Nephron progenitor cell (in vitro differentiated cells): ENCODE results near the gene CEP192.
A peak's percentile ranks its signal among the peaks of the same experiment; 100 is the strongest.

Experiments used
- DNase-seq: peaks from one replicate; pipeline ENCODE4 v3.0.0; 2021
- H3K27ac Mint-ChIP-seq: 2 replicates; pipeline ENCODE4 v1.8.0; 2021; ENCODE audit warnings: mild to moderate bottlenecking, moderate library complexity, mixed read lengths
- H3K27me3 Mint-ChIP-seq: 2 replicates; pipeline ENCODE4 v1.8.0; 2021; ENCODE audit warnings: mild to moderate bottlenecking, low read depth, mixed read lengths; ENCODE audit not compliant: poor library complexity
- H3K36me3 Mint-ChIP-seq: 2 replicates; pipeline ENCODE4 v1.8.0; 2021; ENCODE audit warnings: low read depth, mixed read lengths
- H3K4me1 Mint-ChIP-seq: 2 replicates; pipeline ENCODE4 v1.8.0; 2021; ENCODE audit warnings: mixed read lengths
- H3K4me3 Mint-ChIP-seq: 2 replicates; pipeline ENCODE4 v1.8.0; 2021; ENCODE audit warnings: mild to moderate bottlenecking, moderate library complexity, mixed read lengths
- H3K9me3 Mint-ChIP-seq: 2 replicates; pipeline ENCODE4 v1.8.0; 2021; ENCODE audit warnings: mild to moderate bottlenecking, moderate library complexity, mixed read lengths
- TF ChIP-seq, protein P1 (sequence below): fragments of 200-600 bp; sonication (generic); IDR thresholded peaks from 2 replicates; pipeline ENCODE4 v1.5.0; 2021; ENCODE audit warnings: antibody characterized with exemption

CEP192 gene

DNA sequence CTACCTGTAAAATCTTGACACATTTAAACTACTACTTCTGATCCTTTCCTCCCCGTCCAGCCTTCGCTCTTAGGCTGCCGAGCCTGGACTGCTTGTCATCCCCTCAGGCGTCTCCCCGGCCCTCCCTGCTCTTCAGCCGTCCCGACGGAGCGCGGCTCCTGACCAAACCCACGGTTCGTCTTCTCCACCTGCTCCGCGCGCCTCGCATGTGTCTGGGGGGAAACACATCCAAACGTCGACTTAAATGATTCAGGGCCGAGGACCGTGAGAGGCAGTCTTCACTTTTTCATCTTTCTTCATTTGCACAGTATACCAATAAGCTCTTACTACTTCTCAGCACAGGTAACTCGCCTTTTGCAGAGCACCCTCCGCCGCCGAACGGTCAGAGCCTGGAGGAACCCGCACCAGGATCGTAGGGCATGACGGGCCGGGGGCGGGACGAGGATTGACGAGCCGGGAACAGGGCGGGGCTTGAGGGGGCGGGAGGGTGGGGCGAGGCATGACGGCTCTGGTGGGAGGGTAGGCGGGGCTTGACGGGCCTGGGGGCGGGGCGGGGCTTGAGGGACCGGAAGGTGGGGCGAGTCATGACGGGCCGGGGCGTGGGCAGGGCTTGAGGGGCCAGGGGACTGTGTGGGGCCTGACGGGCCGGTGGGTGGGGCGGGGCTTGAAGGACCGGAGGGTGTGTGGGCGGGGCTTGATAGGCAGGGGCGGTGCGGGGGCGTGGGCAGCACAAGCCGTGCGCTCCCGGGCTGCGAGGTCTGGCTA is 43.7 kb upstream of the CEP192 start, which contains the start of gene SEH1L:
Gene SEH1L (plus strand): TSS at position 727 of the 765 bp plus-strand sequence. CDS start 111 bp downstream, outside the sequence.
- TF ChIP-seq, protein P1, sequence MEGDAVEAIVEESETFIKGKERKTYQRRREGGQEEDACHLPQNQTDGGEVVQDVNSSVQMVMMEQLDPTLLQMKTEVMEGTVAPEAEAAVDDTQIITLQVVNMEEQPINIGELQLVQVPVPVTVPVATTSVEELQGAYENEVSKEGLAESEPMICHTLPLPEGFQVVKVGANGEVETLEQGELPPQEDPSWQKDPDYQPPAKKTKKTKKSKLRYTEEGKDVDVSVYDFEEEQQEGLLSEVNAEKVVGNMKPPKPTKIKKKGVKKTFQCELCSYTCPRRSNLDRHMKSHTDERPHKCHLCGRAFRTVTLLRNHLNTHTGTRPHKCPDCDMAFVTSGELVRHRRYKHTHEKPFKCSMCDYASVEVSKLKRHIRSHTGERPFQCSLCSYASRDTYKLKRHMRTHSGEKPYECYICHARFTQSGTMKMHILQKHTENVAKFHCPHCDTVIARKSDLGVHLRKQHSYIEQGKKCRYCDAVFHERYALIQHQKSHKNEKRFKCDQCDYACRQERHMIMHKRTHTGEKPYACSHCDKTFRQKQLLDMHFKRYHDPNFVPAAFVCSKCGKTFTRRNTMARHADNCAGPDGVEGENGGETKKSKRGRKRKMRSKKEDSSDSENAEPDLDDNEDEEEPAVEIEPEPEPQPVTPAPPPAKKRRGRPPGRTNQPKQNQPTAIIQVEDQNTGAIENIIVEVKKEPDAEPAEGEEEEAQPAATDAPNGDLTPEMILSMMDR = no peak

DNA sequence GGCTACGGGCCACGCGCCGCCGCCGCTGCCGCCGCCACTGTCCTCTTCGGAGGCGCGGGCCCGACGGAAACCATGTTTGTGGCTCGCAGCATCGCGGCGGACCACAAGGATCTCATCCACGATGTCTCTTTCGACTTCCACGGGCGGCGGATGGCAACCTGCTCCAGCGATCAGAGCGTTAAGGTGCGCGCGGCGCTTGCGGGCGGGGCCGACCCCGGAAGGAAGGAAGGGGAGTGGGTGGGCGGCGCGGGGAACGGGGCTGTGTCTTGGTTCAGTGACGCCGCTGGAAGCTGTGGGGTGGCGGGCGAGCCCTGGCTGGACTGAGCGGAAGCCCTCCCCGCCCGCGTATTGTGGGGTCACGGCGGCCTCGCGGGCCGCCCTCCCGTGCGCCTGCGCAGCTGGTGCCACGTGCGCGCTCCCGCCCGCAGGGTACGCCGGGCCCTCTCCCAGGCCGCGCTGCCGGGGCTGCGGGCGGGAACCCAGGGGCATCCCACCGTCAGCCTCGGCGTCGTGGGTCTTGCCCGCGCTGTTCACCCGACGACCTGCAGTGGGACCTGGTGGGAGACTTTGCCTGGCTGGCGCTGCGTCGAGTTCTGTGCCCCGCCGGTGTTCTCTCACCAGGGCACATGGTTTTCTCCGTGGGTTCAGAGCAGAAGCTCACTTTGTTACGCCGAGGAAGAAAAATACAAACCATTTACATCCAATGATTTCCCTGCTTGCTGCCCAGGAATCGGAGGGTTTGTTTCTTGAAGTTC is 42.9 kb upstream of the CEP192 start:
- peaks cover 28% of the 10 kb centered on the region for H3K4me1 Mint-ChIP-seq
- peak; percentile 84 for DNase-seq

More for the DNA sequence above, 43.7 kb upstream of the CEP192 start, which contains the start of gene SEH1L:
- H3K9me3 Mint-ChIP-seq = peaks cover 28% of the 10 kb centered on the region
- peak; percentile 99 for DNase-seq
- H3K4me3 Mint-ChIP-seq = peak within 1 kb of the TSS; percentile 94
- peak within 1 kb of the TSS; percentile 99 for H3K27ac Mint-ChIP-seq
- peaks cover 39% of the 10 kb centered on the region for H3K36me3 Mint-ChIP-seq
- H3K27me3 Mint-ChIP-seq = no peaks in the 10 kb centered on the region
- peaks cover 28% of the 10 kb centered on the region for H3K4me1 Mint-ChIP-seq

DNA sequence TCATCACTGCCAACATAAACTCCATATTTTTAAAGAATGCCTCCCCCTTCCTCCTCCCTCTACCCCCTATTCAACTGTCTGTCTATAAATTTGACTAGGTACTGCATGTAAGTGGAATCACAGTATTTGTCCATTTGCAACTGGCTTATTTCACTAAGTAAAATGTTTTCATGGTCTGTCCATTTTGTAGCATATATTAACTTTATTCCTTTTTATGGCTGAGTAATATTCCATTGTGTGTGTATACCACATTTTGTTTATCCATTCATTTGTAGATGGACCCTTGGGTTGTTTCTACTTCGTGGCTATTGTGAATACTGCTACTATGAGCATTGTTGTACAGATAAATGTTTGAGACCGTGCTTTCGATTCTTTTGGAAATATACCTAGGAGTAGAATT is 32.7 kb upstream of the CEP192 start:
- Mint-ChIP-seq H3K27ac (no peak overlapping the region), H3K4me1 (peaks cover 6% of the 10 kb centered on the region), H3K36me3 (peaks cover 74% of the 10 kb centered on the region), H3K4me3 (no peak overlapping the region), H3K9me3 (peaks cover 15% of the 10 kb centered on the region), H3K27me3 (peaks cover 3% of the 10 kb centered on the region)
- TF ChIP-seq, protein P1 = no peak
- no peak for DNase-seq

More for the DNA sequence above, 42.9 kb upstream of the CEP192 start:
- peaks cover 46% of the 10 kb centered on the region for H3K36me3 Mint-ChIP-seq
- peak overlapping the region; percentile 94 for H3K4me3 Mint-ChIP-seq
- TF ChIP-seq, protein P1 = no peak
- peak overlapping the region; percentile 98 for H3K27ac Mint-ChIP-seq
- no peaks in the 10 kb centered on the region for H3K27me3 Mint-ChIP-seq
- peaks cover 28% of the 10 kb centered on the region for H3K9me3 Mint-ChIP-seq

DNA sequence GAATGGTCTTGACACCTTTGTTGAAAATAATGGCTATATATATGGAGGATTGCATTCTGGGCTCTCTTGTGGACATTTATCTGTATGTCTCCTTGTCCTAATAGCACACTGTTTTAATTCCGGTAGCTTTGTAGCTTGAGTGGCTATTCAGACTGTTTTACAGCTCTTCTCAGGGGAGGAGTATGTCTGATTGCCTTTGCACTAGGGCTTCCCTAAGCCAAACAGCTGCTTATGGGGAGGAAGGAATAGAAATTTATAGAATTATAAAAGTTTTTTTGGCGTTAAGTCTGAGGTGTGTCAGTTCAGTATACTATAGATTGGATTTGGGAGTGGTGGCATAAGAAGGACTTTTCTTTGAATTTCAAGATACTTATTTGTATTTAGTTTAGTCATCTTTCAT is 30.8 kb upstream of the CEP192 start:
- Mint-ChIP-seq H3K4me1 (peaks cover 6% of the 10 kb centered on the region), H3K27ac (peak overlapping the region; percentile 38)
- DNase-seq = no peak

DNA sequence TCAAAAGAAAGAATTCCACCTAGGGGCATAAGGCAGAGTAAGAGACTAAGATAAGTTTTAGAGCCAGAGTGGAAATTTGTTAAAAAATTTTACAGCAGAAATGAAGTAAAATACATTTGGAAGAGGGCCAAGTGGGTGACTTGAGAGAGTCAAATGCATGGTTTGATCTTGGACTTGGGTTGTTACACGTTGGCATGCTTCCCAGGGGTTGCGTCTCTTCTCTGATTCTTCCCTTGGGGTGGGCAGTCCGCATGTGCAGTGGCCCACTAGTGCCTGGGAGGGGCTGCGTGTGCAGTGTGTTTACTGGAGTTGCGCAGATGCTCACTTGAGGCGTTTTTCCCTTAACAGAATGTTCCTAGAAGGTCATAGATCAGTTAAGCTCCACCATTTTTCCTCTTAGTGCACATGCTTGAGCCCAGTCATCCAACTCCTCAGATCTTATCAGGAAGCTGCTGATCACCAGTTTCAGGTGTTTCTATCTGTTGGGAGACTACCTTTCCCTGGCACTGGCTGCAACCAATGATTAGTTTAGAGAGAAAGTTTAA is 30.2 kb upstream of the CEP192 start:
- H3K9me3 Mint-ChIP-seq = peaks cover 15% of the 10 kb centered on the region
- H3K36me3 Mint-ChIP-seq = peaks cover 81% of the 10 kb centered on the region
- DNase-seq = no peak
- H3K4me1 Mint-ChIP-seq = peaks cover 6% of the 10 kb centered on the region
- H3K27me3 Mint-ChIP-seq = peaks cover 3% of the 10 kb centered on the region
- H3K4me3 Mint-ChIP-seq = no peak overlapping the region
- H3K27ac Mint-ChIP-seq = peak overlapping the region; percentile 52
- TF ChIP-seq, protein P1 = no peak

More for the DNA sequence above, 30.8 kb upstream of the CEP192 start:
- peaks cover 15% of the 10 kb centered on the region for H3K9me3 Mint-ChIP-seq
- H3K4me3 Mint-ChIP-seq = no peak overlapping the region
- H3K27me3 Mint-ChIP-seq = peaks cover 3% of the 10 kb centered on the region
- H3K36me3 Mint-ChIP-seq = peaks cover 78% of the 10 kb centered on the region
- TF ChIP-seq, protein P1 = no peak
